GM10266 (cell line): ENCODE results near the gene LDB3.

Source experiments
- DNase-seq: peaks from one replicate; pipeline ENCODE4 v3.0.0; 2012; ENCODE audit errors: extremely low spot score
- CTCF ChIP-seq: IDR thresholded peaks from 2 replicates; pipeline ENCODE4 v1.5.1; 2012; ENCODE audit warnings: mild to moderate bottlenecking, low read depth; ENCODE audit not compliant: control insufficient read depth, insufficient read depth; ENCODE audit errors: missing control alignments

The LDB3 gene

GRCh38 chr10:86661161-86662025 lies 6.9 kb upstream of the LDB3 start:
- no peak for TF ChIP-seq CTCF
- no peak for DNase-seq

DNA sequence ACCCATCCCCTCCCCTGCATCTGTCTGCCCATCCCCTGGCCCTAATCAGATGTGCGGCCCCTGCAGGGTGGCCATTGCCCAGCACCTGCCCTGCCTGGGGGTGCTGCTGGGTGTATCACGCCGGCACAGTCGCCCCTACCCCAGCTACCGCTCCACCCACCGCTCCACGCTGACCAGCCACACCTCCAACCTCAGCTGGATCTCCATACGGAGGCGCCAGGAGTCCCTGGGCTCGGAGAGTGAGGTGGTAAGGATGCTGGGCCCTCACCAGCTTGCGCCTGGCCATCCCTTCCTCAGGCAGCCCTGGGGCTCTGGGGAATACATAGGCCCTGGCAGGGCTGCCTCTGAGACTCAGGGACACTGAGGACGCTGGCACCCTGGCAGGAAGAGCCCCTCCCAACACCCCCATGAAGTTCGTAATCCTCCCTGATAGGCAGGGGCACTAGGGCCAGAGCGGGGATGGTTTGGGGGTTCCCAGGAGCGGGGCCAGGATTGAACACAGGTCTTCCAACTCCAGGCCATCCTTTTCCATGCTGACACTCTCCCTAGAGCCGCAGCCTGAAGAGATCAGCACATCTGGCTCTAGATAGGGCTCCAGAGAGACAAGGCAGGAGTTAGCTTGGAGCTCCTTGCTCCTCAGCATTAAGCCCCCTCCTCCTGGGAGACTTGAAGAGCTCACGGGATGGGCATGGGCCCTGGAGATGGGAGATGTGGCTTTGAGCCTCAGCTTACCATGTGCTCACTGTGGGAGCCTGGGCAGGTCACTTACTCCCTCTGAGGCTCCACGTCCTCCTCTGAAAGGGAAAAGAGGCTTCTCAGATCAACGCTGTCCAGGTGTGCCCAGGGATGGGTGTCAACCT lies 5.9 kb upstream of the LDB3 start:
- TF ChIP-seq CTCF = no peak
- no peak for DNase-seq

- no peak for DNase-seq
- TF ChIP-seq CTCF = no peak
Observed at GRCh38 chr10:86663046-86663345, 5.3 kb upstream of the LDB3 start.

- no peak for DNase-seq
- no peak for TF ChIP-seq CTCF
Observed at GRCh38 chr10:86663576-86664339, 4.6 kb upstream of the LDB3 start.

DNA sequence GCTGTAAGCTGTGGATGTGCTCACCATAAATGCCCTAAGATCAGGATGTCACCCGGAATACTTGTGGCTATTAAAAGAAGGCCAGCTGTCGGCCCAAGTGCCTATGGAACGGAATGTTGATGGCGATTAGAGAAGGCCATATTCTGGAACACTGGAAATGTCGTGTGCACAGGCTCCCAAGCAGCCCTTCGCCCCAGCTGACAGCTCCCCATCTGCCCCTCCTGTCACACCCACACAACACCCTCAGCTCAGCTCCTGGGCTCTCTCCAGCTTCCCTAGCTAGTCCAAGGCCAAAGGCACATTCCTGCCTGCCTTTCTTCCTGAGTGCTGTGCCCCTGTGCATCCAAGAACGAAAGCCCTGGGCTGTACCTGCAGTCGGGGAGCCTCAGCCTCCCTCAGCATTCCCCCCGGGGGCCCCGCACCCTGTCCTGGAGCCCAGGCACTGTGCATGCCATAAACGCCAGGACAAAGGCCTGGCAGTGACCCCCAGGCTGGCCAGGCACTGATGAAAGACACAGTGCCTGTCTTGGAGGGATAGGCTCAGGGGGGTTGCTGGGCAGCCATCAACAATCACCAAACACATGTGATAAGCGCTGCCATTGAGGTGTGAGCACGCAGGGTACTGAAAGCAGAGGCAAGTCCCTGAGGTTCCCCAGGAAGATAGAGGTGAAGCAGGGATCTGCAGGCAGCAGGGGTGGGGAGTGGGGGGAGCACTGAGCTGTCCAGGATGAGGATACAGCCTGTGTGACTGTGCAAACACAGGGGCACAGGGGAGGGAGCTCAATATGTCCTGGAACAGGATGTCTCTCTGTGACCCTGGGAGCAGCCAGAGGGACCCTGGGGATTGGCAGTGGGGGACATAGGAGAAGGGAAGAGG lies 3.7 kb upstream of the LDB3 start:
- TF ChIP-seq CTCF = no peak
- no peak for DNase-seq

GRCh38 chr10:86665218-86665607 lies 3.1 kb upstream of the LDB3 start:
- DNase-seq = no peak
- no peak for TF ChIP-seq CTCF
